ENCODE results near the gene ZNF668. TPM values are rescaled to one million over a fixed set of nuclear protein-coding genes. Genes with fewer than 3 reads are reported as not detected.

The ZNF668 gene
- total and polyA plus RNA-seq, 2 of the 8 experiments (the other 6 are each of a cell fraction or from before 2014, with no cell fraction given), result 14.0 to 14.3 TPM

GRCh38 chr16:31043352-31043751 is 30.7 kb downstream of the ZNF668 start (continued):
- TF ChIP-seq, protein P1, sequence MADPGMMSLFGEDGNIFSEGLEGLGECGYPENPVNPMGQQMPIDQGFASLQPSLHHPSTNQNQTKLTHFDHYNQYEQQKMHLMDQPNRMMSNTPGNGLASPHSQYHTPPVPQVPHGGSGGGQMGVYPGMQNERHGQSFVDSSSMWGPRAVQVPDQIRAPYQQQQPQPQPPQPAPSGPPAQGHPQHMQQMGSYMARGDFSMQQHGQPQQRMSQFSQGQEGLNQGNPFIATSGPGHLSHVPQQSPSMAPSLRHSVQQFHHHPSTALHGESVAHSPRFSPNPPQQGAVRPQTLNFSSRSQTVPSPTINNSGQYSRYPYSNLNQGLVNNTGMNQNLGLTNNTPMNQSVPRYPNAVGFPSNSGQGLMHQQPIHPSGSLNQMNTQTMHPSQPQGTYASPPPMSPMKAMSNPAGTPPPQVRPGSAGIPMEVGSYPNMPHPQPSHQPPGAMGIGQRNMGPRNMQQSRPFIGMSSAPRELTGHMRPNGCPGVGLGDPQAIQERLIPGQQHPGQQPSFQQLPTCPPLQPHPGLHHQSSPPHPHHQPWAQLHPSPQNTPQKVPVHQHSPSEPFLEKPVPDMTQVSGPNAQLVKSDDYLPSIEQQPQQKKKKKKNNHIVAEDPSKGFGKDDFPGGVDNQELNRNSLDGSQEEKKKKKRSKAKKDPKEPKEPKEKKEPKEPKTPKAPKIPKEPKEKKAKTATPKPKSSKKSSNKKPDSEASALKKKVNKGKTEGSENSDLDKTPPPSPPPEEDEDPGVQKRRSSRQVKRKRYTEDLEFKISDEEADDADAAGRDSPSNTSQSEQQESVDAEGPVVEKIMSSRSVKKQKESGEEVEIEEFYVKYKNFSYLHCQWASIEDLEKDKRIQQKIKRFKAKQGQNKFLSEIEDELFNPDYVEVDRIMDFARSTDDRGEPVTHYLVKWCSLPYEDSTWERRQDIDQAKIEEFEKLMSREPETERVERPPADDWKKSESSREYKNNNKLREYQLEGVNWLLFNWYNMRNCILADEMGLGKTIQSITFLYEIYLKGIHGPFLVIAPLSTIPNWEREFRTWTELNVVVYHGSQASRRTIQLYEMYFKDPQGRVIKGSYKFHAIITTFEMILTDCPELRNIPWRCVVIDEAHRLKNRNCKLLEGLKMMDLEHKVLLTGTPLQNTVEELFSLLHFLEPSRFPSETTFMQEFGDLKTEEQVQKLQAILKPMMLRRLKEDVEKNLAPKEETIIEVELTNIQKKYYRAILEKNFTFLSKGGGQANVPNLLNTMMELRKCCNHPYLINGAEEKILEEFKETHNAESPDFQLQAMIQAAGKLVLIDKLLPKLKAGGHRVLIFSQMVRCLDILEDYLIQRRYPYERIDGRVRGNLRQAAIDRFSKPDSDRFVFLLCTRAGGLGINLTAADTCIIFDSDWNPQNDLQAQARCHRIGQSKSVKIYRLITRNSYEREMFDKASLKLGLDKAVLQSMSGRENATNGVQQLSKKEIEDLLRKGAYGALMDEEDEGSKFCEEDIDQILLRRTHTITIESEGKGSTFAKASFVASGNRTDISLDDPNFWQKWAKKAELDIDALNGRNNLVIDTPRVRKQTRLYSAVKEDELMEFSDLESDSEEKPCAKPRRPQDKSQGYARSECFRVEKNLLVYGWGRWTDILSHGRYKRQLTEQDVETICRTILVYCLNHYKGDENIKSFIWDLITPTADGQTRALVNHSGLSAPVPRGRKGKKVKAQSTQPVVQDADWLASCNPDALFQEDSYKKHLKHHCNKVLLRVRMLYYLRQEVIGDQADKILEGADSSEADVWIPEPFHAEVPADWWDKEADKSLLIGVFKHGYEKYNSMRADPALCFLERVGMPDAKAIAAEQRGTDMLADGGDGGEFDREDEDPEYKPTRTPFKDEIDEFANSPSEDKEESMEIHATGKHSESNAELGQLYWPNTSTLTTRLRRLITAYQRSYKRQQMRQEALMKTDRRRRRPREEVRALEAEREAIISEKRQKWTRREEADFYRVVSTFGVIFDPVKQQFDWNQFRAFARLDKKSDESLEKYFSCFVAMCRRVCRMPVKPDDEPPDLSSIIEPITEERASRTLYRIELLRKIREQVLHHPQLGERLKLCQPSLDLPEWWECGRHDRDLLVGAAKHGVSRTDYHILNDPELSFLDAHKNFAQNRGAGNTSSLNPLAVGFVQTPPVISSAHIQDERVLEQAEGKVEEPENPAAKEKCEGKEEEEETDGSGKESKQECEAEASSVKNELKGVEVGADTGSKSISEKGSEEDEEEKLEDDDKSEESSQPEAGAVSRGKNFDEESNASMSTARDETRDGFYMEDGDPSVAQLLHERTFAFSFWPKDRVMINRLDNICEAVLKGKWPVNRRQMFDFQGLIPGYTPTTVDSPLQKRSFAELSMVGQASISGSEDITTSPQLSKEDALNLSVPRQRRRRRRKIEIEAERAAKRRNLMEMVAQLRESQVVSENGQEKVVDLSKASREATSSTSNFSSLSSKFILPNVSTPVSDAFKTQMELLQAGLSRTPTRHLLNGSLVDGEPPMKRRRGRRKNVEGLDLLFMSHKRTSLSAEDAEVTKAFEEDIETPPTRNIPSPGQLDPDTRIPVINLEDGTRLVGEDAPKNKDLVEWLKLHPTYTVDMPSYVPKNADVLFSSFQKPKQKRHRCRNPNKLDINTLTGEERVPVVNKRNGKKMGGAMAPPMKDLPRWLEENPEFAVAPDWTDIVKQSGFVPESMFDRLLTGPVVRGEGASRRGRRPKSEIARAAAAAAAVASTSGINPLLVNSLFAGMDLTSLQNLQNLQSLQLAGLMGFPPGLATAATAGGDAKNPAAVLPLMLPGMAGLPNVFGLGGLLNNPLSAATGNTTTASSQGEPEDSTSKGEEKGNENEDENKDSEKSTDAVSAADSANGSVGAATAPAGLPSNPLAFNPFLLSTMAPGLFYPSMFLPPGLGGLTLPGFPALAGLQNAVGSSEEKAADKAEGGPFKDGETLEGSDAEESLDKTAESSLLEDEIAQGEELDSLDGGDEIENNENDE (IDR thresholded peaks at IDR 0.05; ENCODE audit: insufficient replicate concordance, low read length), result no peak
- TF ChIP-seq ATF2 (IDR thresholded peaks at IDR 0.05; ENCODE audit: low read length) (no peak), TBP (IDR thresholded peaks at IDR 0.05; ENCODE audit: low read depth, low read length) (no peak), TAF7 (optimal IDR thresholded peaks at IDR 0.05; ENCODE audit: borderline replicate concordance, low read depth, low read length) (no peak), RFX5 (IDR thresholded peaks at IDR 0.05; ENCODE audit: borderline replicate concordance, low read depth, low read length) (no peak), EZH2 (IDR thresholded peaks at IDR 0.05; ENCODE audit: low read depth, low read length, severe bottlenecking) (no peak), PHF8 (conservative IDR thresholded peaks at IDR 0.05; ENCODE audit: low read depth, low read length) (no peak)
